ENCODE measurements around the gene WDHD1.

Gene WDHD1

GRCh38 chr14:55026793-55027561 lies at the start of gene WDHD1, which contains the start of gene SOCS4:
TSS of gene WDHD1 (minus strand) at chr14:55027099. CDS start at chr14:55026787, 312 bp downstream.
TSS of gene SOCS4 (plus strand) at chr14:55027236. CDS start at chr14:55043042, 15,806 bp downstream.
- TF ChIP-seq CTCF (IDR thresholded peaks at IDR 0.05; ENCODE audit: extremely low read depth, insufficient read depth, missing control alignments) = peak; percentile 14
- peak; percentile 92 for DNase-seq (ENCODE audit: low spot score)
- in situ Hi-C loops (cut with MboI; ENCODE audit: low pct_unique_long_range_greater_than_20kb, low sequenced_read_pairs, unreplicated experiment) = no loop called here

- no peak for DNase-seq (ENCODE audit: low spot score)
- in situ Hi-C loops (cut with MboI; ENCODE audit: low pct_unique_long_range_greater_than_20kb, low sequenced_read_pairs, unreplicated experiment) = no loop called here
- TF ChIP-seq CTCF (IDR thresholded peaks at IDR 0.05; ENCODE audit: extremely low read depth, insufficient read depth, missing control alignments) = no peak
These were observed 48.8 kb upstream of the WDHD1 start for GRCh38 chr14:55075628-55076175.

- in situ Hi-C loops (cut with MboI; ENCODE audit: low pct_unique_long_range_greater_than_20kb, low sequenced_read_pairs, unreplicated experiment) = no loop called here
These were observed 47.8 kb upstream of the WDHD1 start for GRCh38 chr14:55074662-55075061.

GRCh38 chr14:55073856-55074255 lies 47.0 kb upstream of the WDHD1 start:
- DNase-seq (ENCODE audit: low spot score) = no peak
- in situ Hi-C loops (cut with MboI; ENCODE audit: low pct_unique_long_range_greater_than_20kb, low sequenced_read_pairs, unreplicated experiment) = no loop called here
- TF ChIP-seq CTCF (IDR thresholded peaks at IDR 0.05; ENCODE audit: extremely low read depth, insufficient read depth, missing control alignments) = no peak

More at GRCh38 chr14:55074662-55075061, 47.8 kb upstream of the WDHD1 start:
- DNase-seq (ENCODE audit: low spot score) = no peak
- TF ChIP-seq CTCF (IDR thresholded peaks at IDR 0.05; ENCODE audit: extremely low read depth, insufficient read depth, missing control alignments) = no peak

- in situ Hi-C loops (cut with MboI; ENCODE audit: low pct_unique_long_range_greater_than_20kb, low sequenced_read_pairs, unreplicated experiment) = no loop called here
- no peak for TF ChIP-seq CTCF (IDR thresholded peaks at IDR 0.05; ENCODE audit: extremely low read depth, insufficient read depth, missing control alignments)
- DNase-seq (ENCODE audit: low spot score) = peak; percentile 49
These were observed 45.2 kb upstream of the WDHD1 start for GRCh38 chr14:55071870-55072640.

- TF ChIP-seq CTCF (IDR thresholded peaks at IDR 0.05; ENCODE audit: extremely low read depth, insufficient read depth, missing control alignments) = no peak
- DNase-seq (ENCODE audit: low spot score) = no peak
- in situ Hi-C loops (cut with MboI; ENCODE audit: low pct_unique_long_range_greater_than_20kb, low sequenced_read_pairs, unreplicated experiment) = no loop called here
These were observed 44.1 kb upstream of the WDHD1 start for GRCh38 chr14:55070981-55071411.
